Natural killer cell (primary cell): ENCODE results near the gene DPP7. TPM values are rescaled to one million over a fixed set of nuclear protein-coding genes. Genes with fewer than 3 reads are reported as not detected.
A peak's percentile ranks its signal among the peaks of the same experiment; 100 is the strongest.

Source experiments
- ATAC-seq, 3 donors: fragments of 150-1000 bp in 2 of 3; fragments of 200-7000 bp in 1 of 3; cut with Tn5 transposase; 1 replicate in 1 of 3; 2 replicates in 2 of 3; pipeline ENCODE4 v1.10.0; 2021; ENCODE audit warnings: mild to moderate bottlenecking in 2 of 3, moderate library complexity in 2 of 3
- DNase-seq, 2 donors: peaks; one replicate each; pipeline versions ENCODE4 v3.0.0 to v3.0.0-alpha.2; 2013 to 2021; ENCODE audit warnings: mixed read lengths in 1 of 2
- H3K27ac ChIP-seq: one replicate; pipeline ENCODE4 v1.5.1; 2013; ENCODE audit warnings: mild to moderate bottlenecking, low read length
- H3K27me3 ChIP-seq: one replicate; pipeline ENCODE4 v1.6.1; 2013; ENCODE audit warnings: low read length; ENCODE audit not compliant: control insufficient read depth, insufficient read depth
- H3K36me3 ChIP-seq: one replicate; pipeline ENCODE4 v1.6.1; 2013; ENCODE audit warnings: low read length; ENCODE audit not compliant: control insufficient read depth, insufficient read depth
- H3K4me1 ChIP-seq: one replicate; pipeline ENCODE4 v1.6.1; 2013; ENCODE audit warnings: low read length; ENCODE audit not compliant: control insufficient read depth, insufficient read depth
- H3K4me3 ChIP-seq: one replicate; pipeline ENCODE4 v1.5.1; 2013; ENCODE audit warnings: low read length
- H3K9me3 ChIP-seq: one replicate; pipeline ENCODE4 v1.6.1; 2013; ENCODE audit warnings: low read length; ENCODE audit not compliant: control insufficient read depth, insufficient read depth
- H3K27ac Mint-ChIP-seq, 2 donors: one replicate each; pipeline ENCODE4 v1.8.0; 2022; ENCODE audit warnings: mild to moderate bottlenecking in 2 of 2, mixed read lengths in 2 of 2, moderate library complexity in 1 of 2
- H3K27me3 Mint-ChIP-seq, 2 donors: one replicate each; pipeline ENCODE4 v1.8.0; 2022; ENCODE audit warnings: low read depth in 2 of 2, mixed read lengths in 2 of 2
- H3K36me3 Mint-ChIP-seq: one replicate; pipeline ENCODE4 v1.8.0; 2022; ENCODE audit warnings: mixed read lengths
- H3K4me1 Mint-ChIP-seq, 2 donors: one replicate each; pipeline ENCODE4 v1.8.0; 2022; ENCODE audit warnings: mixed read lengths in 2 of 2
- H3K4me3 Mint-ChIP-seq: one replicate; pipeline ENCODE4 v1.8.0; 2022; ENCODE audit warnings: mild to moderate bottlenecking, moderate library complexity, mixed read lengths
- H3K9me3 Mint-ChIP-seq, 2 donors: one replicate each; pipeline ENCODE4 v1.8.0; 2022; ENCODE audit warnings: mixed read lengths in 2 of 2
- WGBS: methylation state at CpG from one replicate; pipeline ENCODE4 v1.1.7; 2013; ENCODE audit warnings: missing lambda C conversion rate; ENCODE audit not compliant: insufficient coverage; 5-methylcytosine and 5-hydroxymethylcytosine counted together
- intact Hi-C: fragments of 100-400 bp; cut with micrococcal nuclease; formaldehyde crosslinking; loops from one replicate; pipeline ENCODE4 v1.14.2; 2022
- total RNA-seq, 4 donors: library from RNA; stranded (reverse); fragments of 120-200 nt in 1 of 4; gene quantifications; one replicate each; pipeline versions ENCODE4 v1.2.3 to v1.2.4, GENCODE V29; 2013 to 2022
- TF ChIP-seq, protein P1 (sequence below): fragments of 200-600 bp; IDR thresholded peaks from one replicate; pipeline ENCODE4 v1.8.0; 2022; ENCODE audit warnings: antibody characterized with exemption

The DPP7 gene
- total RNA-seq, 3 donors from 2014 or later (not counting 1 experiment from before 2014, with no cell fraction given), result 233 to 264 (median 251) TPM

DNA sequence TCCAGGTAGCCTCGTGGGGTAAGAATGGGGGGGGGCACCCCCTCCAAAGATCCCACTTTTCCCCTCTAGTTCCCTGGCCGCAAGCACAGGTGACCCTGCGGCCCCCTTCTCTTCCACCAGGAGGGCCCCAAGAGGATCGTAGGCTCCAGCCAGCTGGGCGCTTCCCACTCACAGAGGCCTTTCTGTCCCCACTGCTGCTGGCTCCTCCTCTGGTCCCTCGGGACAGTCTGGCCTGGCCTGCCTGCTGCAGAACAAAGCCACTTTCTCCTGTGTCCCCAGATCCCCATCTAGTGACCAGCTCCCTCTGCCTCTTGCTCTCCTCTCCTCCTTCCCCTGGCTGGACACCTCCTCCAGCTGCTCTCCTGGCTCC lies 43.6 kb downstream of the DPP7 start:
- Histone ChIP-seq H3K36me3 (no peaks in the 10 kb centered on the region), H3K9me3 (no peaks in the 10 kb centered on the region), H3K4me1 (peaks cover 25% of the 10 kb centered on the region), H3K27ac (peak overlapping the region; percentile 59), H3K27me3 (no peaks in the 10 kb centered on the region), H3K4me3 (peak overlapping the region; percentile 35)
- WGBS, result 24% methylated on average over 6 of the region's 6 CpGs
- TF ChIP-seq, protein P1, sequence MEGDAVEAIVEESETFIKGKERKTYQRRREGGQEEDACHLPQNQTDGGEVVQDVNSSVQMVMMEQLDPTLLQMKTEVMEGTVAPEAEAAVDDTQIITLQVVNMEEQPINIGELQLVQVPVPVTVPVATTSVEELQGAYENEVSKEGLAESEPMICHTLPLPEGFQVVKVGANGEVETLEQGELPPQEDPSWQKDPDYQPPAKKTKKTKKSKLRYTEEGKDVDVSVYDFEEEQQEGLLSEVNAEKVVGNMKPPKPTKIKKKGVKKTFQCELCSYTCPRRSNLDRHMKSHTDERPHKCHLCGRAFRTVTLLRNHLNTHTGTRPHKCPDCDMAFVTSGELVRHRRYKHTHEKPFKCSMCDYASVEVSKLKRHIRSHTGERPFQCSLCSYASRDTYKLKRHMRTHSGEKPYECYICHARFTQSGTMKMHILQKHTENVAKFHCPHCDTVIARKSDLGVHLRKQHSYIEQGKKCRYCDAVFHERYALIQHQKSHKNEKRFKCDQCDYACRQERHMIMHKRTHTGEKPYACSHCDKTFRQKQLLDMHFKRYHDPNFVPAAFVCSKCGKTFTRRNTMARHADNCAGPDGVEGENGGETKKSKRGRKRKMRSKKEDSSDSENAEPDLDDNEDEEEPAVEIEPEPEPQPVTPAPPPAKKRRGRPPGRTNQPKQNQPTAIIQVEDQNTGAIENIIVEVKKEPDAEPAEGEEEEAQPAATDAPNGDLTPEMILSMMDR, result no peak
- H3K27me3 Mint-ChIP-seq, result no peaks in the 10 kb centered on the region
- peak overlapping the region; percentile 82 for H3K4me3 Mint-ChIP-seq
- intact Hi-C loops, result no loop called here
- no peaks in the 10 kb centered on the region for H3K36me3 Mint-ChIP-seq
- DNase-seq (no peak), ATAC-seq (no peak)
- H3K27ac Mint-ChIP-seq, result peak overlapping the region; percentile 64 to 81
- H3K9me3 Mint-ChIP-seq, result no peaks in the 10 kb centered on the region
- H3K4me1 Mint-ChIP-seq, result peaks cover 4 to 26% of the 10 kb centered on the region in 2 donors

DNA sequence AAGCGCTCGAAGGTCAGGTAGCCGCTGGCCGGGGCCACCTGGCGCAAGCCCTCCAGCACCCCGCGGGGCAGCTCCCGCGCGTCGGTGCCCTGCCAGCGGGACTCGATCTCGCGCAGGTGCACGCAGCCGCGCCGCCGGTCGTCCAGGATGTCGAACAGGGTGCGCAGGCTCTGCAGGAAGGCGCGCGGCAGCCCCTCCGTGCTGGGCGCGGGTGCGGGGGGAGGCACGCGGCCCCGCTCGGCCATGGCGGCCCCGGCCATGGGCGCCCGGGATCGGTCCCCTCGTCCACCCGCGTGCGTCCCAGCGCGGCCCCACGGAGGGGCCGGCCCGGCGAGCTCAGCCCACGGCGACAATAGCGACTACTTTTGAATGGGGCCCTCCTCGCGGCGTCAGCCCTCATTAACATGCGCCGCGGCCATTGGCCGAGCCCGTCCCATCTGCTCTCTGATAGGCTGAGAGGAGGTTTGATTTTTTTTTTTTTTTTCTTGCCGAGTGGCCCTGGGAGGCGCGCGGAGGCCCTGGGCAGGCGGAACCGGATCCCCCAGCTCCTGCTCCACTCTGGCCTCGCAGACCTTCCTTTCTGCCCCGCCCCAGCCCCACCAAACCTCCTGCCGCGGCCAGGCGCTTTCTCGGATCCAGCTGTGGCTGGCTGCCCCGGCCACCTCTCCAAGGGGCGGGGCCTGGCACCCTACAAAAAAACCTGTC lies 44.2 kb downstream of the DPP7 start, which contains the start of gene SAPCD2:
TSS of gene SAPCD2 (minus strand) at position 357 of the 705 bp plus-strand sequence. CDS start at position 260, 97 bp downstream.
- H3K27me3 Mint-ChIP-seq, result no peaks in the 10 kb centered on the region
- H3K4me1 Mint-ChIP-seq, result peaks cover 4 to 26% of the 10 kb centered on the region in 2 donors
- peak within 1 kb of the TSS; percentile 35 for H3K4me3 ChIP-seq

DNA sequence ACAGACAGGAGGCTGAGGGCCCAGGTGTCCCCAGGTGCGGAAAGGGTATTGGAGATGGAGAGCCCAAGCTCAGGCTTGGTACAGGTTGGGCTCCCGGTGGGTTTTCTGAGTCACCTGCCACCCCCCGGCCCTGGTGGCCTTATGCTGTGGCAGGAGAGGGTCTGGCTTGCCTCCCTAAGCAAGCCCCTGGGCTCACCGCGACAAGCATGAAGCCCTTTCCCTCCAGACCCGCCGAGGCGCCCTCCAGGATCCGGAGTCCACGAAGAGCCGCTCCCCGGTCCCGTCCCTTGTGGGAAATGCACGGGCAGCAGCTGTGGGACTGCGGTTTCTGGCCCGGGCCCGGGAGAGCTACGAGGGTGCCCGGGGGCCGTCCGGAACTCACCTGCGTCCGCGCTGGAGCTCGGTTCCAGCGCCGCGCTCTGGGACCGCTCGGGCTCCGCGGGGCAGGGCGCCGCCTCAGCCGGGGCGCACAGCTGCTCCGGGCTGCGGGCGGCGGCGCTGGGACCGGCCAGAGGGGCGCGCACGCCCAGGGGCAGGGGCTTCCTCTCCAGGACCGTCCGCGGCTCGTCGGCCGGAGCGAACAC lies 44.9 kb downstream of the DPP7 start:
- no peaks in the 10 kb centered on the region for H3K27me3 Mint-ChIP-seq
- Histone ChIP-seq H3K4me3 (no peak overlapping the region), H3K4me1 (peaks cover 25% of the 10 kb centered on the region), H3K27me3 (no peaks in the 10 kb centered on the region), H3K36me3 (no peaks in the 10 kb centered on the region), H3K9me3 (no peaks in the 10 kb centered on the region), H3K27ac (no peak overlapping the region)
- ATAC-seq (no peak), DNase-seq (no peak)
- no peak overlapping the region for H3K27ac Mint-ChIP-seq
- WGBS, result 6% methylated on average over 52 of the region's 52 CpGs
- intact Hi-C loops, result no loop called here
- H3K4me1 Mint-ChIP-seq, result peaks cover 4 to 26% of the 10 kb centered on the region in 2 donors
- H3K9me3 Mint-ChIP-seq, result no peaks in the 10 kb centered on the region
- H3K36me3 Mint-ChIP-seq, result no peaks in the 10 kb centered on the region
- TF ChIP-seq, protein P1, result no peak
- H3K4me3 Mint-ChIP-seq, result peak overlapping the region; percentile 37

More for the DNA sequence above, 44.2 kb downstream of the DPP7 start, which contains the start of gene SAPCD2:
- H3K4me3 Mint-ChIP-seq, result peak within 1 kb of the TSS; percentile 82
- Histone ChIP-seq H3K27ac (peak within 1 kb of the TSS; percentile 59), H3K9me3 (no peaks in the 10 kb centered on the region), H3K36me3 (no peaks in the 10 kb centered on the region), H3K27me3 (no peaks in the 10 kb centered on the region), H3K4me1 (peaks cover 25% of the 10 kb centered on the region)
- H3K9me3 Mint-ChIP-seq, result no peaks in the 10 kb centered on the region
- WGBS, result under 1% methylated on average over 72 of the region's 74 CpGs
- TF ChIP-seq, protein P1, result peak; percentile 3
- H3K36me3 Mint-ChIP-seq, result no peaks in the 10 kb centered on the region
- H3K27ac Mint-ChIP-seq, result peak within 1 kb of the TSS; percentile 64 to 81
- peak; percentile 84 to 93 for DNase-seq
- intact Hi-C loops, result no loop called here
- ATAC-seq, result peak; percentile 88 to 95 (median 91)
